Endothelial cell of hepatic sinusoid (primary cell): ENCODE data around the gene IL31.
"Not testable (repeated sequence)": the region's sequence is repeated elsewhere in the genome, so short reads cannot be mapped to it uniquely, and the experiment has no call there.

Source experiments
- in situ Hi-C: cut with HindIII; loops from 2 replicates; pipeline ENCODE4 v1.10.0; 2017; ENCODE audit warnings: low sequenced_read_pairs

The IL31 gene

GRCh38 chr12:122192441-122192840 lies 18.4 kb upstream of the IL31 start:
- in situ Hi-C loops: no loop called here

- in situ Hi-C loops: no loop called here
Observed at GRCh38 chr12:122190842-122191668, 17.0 kb upstream of the IL31 start.

DNA sequence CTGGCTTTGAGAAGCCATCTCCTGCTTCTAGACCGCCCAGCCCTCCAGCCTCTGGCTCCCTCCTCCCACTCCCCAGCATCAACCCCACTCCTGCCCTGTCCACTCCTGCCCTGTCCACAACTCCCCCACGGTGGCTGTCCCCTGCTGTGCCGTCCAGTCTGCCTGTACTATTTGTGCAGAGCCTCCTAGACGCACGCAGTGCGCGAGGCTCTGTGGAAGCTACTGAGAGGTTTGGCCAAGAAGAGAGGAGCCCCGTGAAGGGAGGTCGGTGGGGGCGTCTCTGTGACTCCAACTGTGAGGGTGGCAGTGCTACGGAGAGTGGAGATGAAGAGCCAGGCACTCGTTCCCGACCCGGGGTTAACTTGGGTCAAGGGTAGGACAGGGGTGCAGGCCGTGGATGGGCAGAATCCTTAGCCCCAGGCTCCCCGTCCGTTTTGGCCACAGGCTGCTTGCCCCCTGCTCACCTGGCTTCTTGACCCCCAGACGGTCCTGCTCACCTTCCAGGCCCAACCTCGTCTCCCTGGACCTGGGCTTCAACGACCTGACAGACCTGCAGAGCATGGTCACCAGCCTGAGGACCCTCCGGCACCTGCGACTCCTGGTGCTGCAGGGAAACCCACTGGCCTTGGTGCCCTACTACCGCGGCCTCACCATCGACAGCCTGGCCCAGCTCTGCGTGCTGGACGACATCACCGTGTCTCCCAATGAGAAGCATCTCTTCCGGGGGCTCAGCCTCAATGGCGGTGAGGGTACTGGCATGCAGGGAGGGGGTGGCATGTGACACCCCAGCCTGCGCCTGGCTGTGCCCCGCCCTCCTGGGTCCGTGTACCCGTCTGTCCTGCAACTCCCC lies 15.8 kb upstream of the IL31 start:
- in situ Hi-C loops: no loop called here

- in situ Hi-C loops: no loop called here
Observed at GRCh38 chr12:122187466-122187865, 13.4 kb upstream of the IL31 start.

DNA sequence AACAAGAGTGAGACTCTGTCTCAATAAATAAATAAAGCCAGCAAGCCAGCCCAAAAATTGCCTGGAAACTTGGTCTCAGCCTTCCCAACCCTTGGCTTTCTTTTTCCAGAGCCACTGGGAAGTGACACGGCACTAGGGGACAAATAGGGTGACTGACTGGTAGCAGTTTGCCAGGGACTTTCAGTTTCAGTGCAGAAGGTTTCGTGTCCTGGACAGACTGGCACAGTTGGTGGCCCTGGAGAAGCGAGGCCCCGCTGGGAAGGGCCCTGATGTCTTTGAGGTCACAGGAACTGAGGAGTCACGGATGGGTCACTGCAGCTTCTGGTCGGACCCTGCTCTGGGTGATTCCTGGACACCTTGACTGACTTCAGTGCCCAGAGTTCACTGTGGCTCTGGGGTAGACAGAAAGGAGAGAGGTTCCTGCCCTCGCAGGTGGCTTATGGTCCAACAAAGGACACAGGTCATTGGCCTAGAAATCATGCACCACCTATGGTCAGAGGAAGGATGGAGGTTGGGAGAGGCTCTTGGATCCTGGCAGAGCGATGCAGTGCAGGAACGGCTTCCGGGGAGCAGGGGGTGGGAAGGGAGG lies 11.6 kb upstream of the IL31 start:
- in situ Hi-C loops: no loop called here

- in situ Hi-C loops: no loop called here
Observed at GRCh38 chr12:122185079-122185478, 11.1 kb upstream of the IL31 start.

- in situ Hi-C loops: loop anchor here (5.0 kb wide), 3 partner anchors 42 to 112 kb away; no protein-coding TSS in a partner anchor
Observed at GRCh38 chr12:122184517-122184916, 10.5 kb upstream of the IL31 start.

DNA sequence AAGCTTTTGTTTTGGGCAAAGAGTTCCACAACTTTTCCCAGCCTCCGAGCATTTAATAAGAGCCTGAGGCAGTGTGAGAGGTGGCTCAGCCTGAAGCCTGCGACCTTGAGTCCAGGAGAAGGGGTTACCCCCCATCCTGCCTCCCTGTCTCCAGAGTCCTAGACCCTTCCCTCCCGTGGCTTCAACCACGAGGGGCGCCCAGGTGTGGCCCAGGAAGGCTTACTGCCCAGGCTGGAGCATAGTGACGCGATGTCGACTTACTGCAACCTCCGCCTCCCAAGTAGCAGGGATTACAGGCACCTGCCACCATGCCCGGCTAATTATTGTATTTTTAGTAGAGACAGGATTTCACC lies 9.5 kb upstream of the IL31 start:
- in situ Hi-C loops: loop anchor here (5.0 kb wide), 3 partner anchors 41 to 111 kb away; no protein-coding TSS in a partner anchor

GRCh38 chr12:122182887-122183587 lies 9.0 kb upstream of the IL31 start, which contains the start of gene LRRC43:
Gene LRRC43, plus strand, starts transcription at chr12:122183123. Its CDS starts 22 bp downstream, at chr12:122183145.
- in situ Hi-C loops: loop anchor here (5.0 kb wide), 3 partner anchors 41 to 111 kb away; no protein-coding TSS in a partner anchor

DNA sequence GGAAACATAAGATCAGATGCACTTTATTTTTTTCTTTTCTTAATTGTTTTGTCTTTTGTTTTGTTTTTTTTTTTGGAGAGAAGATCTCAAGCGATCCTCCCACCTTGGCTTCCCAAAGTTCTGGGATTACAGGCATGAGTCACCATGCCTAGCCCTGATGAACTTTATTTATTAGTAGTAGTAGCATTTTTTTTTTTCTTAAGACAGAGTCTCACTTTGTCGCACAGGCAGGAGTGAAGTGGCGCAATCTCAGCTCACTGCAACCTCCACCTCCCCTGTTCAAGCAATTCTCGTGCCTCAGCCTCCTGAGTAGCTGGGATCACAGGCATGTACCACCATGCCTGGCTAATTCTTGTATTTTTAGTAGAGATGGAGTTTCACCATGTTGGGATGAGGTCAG lies 2.5 kb upstream of the IL31 start:
- in situ Hi-C loops: not testable (repeated sequence)

GRCh38 chr12:122172262-122172939 lies 1.6 kb downstream of the IL31 start:
- in situ Hi-C loops: no loop called here

- in situ Hi-C loops: no loop called here
Observed at GRCh38 chr12:122171399-122171798, 2.6 kb downstream of the IL31 start.

DNA sequence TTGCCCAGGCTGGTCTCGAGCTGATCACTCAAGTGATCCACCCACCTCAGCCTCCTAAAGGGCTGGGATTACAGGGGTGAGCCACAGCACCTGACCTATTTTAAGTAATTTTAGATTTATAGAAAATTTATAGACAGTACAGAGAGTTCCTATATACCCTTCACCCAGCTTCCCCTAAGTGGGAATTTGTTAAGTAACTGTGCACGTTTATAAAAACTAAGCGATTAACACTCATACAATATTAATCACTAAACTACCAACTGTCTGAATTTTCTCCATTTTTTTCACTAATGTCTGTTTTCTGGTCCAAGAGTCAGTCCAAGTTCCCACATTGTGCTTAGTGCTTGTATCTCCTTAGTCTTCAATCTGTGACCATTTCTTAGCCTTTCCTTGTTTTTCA lies 5.5 kb downstream of the IL31 start:
- in situ Hi-C loops: no loop called here

DNA sequence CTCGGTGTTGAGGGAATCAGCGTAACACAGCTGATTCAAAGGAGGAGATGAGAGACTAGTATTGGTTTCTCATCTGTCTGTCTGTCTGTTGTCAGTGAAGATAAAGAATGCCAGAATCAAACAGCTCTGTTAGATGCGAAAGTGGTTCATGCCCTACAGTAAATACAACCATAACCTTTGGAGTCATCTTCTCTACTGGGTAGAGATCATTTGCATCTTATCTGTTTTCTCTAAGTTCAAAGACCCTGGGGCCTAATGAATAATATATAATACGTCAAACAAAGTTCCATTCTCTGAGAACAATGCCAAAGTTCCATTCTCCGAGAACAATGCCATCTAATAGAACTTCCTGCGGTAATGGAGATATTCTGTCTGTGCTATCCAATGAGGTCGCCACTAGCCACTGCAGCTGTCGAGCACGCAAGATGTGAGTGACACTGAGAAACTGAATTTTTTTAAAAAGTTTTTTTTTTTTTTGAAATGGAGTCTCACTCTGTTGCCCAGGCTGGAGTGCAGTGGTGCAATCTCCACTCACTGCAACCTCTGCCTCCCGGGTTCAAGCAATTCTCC lies 6.6 kb downstream of the IL31 start:
- in situ Hi-C loops: no loop called here

GRCh38 chr12:122166422-122167349 lies 7.3 kb downstream of the IL31 start:
- in situ Hi-C loops: no loop called here

DNA sequence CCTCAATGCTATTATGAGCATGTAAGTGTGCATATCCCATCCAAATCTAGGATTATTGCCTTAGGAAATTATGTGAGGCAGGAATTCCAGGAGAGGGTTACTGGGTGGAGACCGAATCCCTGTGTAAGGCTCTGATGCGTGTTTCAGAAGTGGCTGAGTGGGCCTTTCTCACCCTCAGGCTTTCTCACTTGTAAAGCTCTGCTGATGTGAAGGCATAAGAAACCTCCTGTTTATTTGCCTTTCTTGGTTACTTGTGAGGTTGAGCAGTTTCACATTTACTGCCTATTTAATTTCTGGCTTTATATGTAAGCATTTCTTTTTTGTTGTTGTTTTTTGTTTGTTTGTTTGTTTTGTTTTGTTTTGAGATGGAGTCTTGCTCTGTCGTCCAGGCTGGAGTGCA lies 11.0 kb downstream of the IL31 start:
- in situ Hi-C loops: no loop called here

- in situ Hi-C loops: no loop called here
Observed at GRCh38 chr12:122161682-122162081, 12.3 kb downstream of the IL31 start.

DNA sequence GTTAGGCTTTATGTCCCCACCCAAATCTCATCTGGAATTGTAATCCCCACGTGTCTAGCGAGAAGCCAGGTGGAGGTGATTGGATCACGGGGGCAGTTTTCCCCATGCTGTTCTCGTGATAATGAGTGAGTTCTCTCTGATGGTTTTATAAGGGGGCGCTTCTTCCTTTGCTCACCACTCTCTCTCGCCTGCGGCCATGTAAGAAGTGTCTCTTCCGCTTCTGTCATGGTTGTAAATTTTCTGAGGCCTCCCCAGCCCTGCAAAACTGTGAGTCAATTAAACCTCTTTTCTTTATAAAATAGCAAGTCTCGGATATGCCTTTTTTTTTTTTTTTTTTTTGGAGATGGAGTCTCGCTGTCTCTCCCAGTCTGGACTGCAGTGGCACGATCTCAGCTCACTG lies 13.3 kb downstream of the IL31 start:
- in situ Hi-C loops: no loop called here

- in situ Hi-C loops: no loop called here
Observed at GRCh38 chr12:122159882-122160281, 14.1 kb downstream of the IL31 start.
